B cell (primary cell): Measurements from ENCODE around the gene TRIM66.

Experiments used
- CTCF ChIP-seq: fragments of 200-600 bp; IDR thresholded peaks from one replicate; pipeline ENCODE4 v1.8.0; 2022; ENCODE audit warnings: antibody characterized with exemption, mild to moderate bottlenecking
- EZH2 ChIP-seq: IDR thresholded peaks from 2 replicates; pipeline ENCODE4 v1.6.1; 2012; ENCODE audit warnings: borderline replicate concordance, low read depth, mild to moderate bottlenecking, moderate library complexity, low read length; ENCODE audit not compliant: insufficient read depth, poor library complexity, severe bottlenecking

- TF ChIP-seq CTCF = no peak
- TF ChIP-seq EZH2 = no peak
Measured at GRCh38 chr11:8693555-8693954, 11.1 kb upstream of the TRIM66 start.
